Right atrium auricular region (tissue), 2 donors: ENCODE measurements around the gene METTL23. TPM values are rescaled to one million over a fixed set of nuclear protein-coding genes. Genes with fewer than 3 reads are reported as not detected.
A peak's percentile ranks its signal among the peaks of the same experiment; 100 is the strongest.

Experiments used
- DNase-seq: peaks from one replicate; pipeline ENCODE4 v3.0.0-alpha.2; 2019; ENCODE audit warnings: low spot score
- H3K27ac ChIP-seq, 2 donors: fragments of 200-600 bp; sonication (generic); 1 replicate in 1 of 2; 2 replicates in 1 of 2; pipeline ENCODE4 v1.5.1; 2016 to 2019
- H3K27me3 ChIP-seq, 2 donors: fragments of 200-600 bp; sonication (generic); one replicate each; pipeline versions ENCODE4 v1.5.1 to v1.6.0; 2017 to 2019
- H3K36me3 ChIP-seq: fragments of 200-600 bp; sonication (generic); one replicate; pipeline ENCODE4 v1.5.1; 2016
- H3K4me1 ChIP-seq, 2 donors: fragments of 200-600 bp; sonication (generic); one replicate each; pipeline versions ENCODE4 v1.5.1 to v1.6.0; 2017 to 2019
- H3K4me3 ChIP-seq, 2 donors: fragments of 200-600 bp; sonication (generic); 1 replicate in 1 of 2; 2 replicates in 1 of 2; pipeline ENCODE4 v1.5.1; 2017 to 2019; ENCODE audit warnings: mild to moderate bottlenecking in 1 of 2, moderate library complexity in 1 of 2
- H3K9me3 ChIP-seq, 2 donors: fragments of 200-600 bp; sonication (generic); one replicate each; pipeline ENCODE4 v1.5.1; 2019
- CTCF ChIP-seq, 2 donors: fragments of 200-600 bp; sonication (generic); IDR thresholded peaks; one replicate each; pipeline ENCODE4 v1.5.1; 2019; ENCODE audit warnings: antibody characterized with exemption in 2 of 2
- microRNA counts, 2 donors: library from miRNA; unstranded; fragments of <30 nt; microRNA quantifications; one replicate each; lab custom pipeline; 2016 to 2017
- microRNA-seq, 2 donors: library from miRNA; unstranded; fragments of <30 nt; microRNA quantifications; one replicate each; pipeline ENCODE4, GENCODE V29; 2016 to 2017; ENCODE audit warnings: borderline number of aligned reads in 2 of 2, borderline replicate concordance in 1 of 2
- total RNA-seq, 2 donors: library from RNA; depleted of rRNA; stranded (reverse); fragments of >200 nt; gene quantifications; one replicate each; pipeline ENCODE4 v1.1.0, GENCODE V29; 2016

METTL23 gene
- total RNA-seq, 2 donors from 2014 or later = 22.6 to 26.8 TPM

GRCh38 chr17:76758570-76758969, 31.9 kb downstream of the METTL23 start:
- no peaks in the 10 kb centered on the region for H3K4me1 ChIP-seq
- DNase-seq = no peak
- H3K36me3 ChIP-seq = peaks cover 35% of the 10 kb centered on the region

DNA sequence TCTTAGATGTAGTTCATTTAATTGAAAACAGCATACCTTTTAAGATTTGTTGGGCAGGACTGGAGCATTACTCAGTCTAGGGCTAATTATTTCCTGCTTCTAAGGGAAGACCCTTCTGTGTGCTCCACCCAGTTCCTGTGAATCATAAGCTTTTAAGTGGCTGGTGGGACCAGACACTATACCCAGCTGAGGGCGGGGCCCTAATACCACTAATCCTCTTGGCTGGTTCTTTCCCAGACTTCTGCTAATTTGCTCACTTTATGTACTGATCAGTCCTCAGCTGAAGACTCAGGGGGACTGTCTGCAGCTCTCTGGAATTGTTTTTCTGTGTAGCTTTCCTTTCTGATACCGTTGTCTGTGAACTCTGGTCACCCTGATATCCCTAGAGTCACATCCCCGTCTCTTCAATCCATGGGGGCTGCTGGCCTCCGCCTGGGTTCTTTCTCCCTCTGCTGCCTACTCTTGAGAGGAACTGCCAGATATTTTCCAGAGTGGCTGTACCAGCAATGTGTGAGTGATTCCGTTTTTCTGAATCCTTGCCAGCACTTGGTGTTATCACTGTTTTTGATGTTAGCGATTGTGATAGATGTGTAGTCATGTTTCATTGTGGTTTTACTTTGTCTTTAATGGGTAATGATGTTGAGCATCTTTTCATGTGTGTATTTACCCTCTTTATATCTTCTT, 46.3 kb downstream of the METTL23 start:
- no peak for TF ChIP-seq CTCF (IDR thresholded peaks at IDR 0.05)
- H3K4me1 ChIP-seq = peaks cover 0 to 12% of the 10 kb centered on the region in 2 donors
- H3K4me3 ChIP-seq = no peak overlapping the region
- DNase-seq = peak; percentile 62
- H3K27ac ChIP-seq = peak overlapping the region; percentile 14 to 60
- no peaks in the 10 kb centered on the region for H3K9me3 ChIP-seq
- H3K27me3 ChIP-seq = no peaks in the 10 kb centered on the region
- H3K36me3 ChIP-seq = peaks cover 62% of the 10 kb centered on the region

More at GRCh38 chr17:76758570-76758969, 31.9 kb downstream of the METTL23 start:
- no peaks in the 10 kb centered on the region for H3K27me3 ChIP-seq
- no peak for TF ChIP-seq CTCF (IDR thresholded peaks at IDR 0.05)
- no peaks in the 10 kb centered on the region for H3K9me3 ChIP-seq
- no peak overlapping the region for H3K4me3 ChIP-seq
- no peak overlapping the region for H3K27ac ChIP-seq

GRCh38 chr17:76775021-76775600, 48.5 kb downstream of the METTL23 start:
- peaks cover 67% of the 10 kb centered on the region for H3K36me3 ChIP-seq
- no peaks in the 10 kb centered on the region for H3K9me3 ChIP-seq
- peaks cover 0 to 12% of the 10 kb centered on the region in 2 donors for H3K4me1 ChIP-seq
- peak overlapping the region; percentile 22 to 36 for H3K27ac ChIP-seq
- no peaks in the 10 kb centered on the region for H3K27me3 ChIP-seq
- no peak overlapping the region for H3K4me3 ChIP-seq
- DNase-seq = no peak
- TF ChIP-seq CTCF (IDR thresholded peaks at IDR 0.05) = no peak

GRCh38 chr17:76781056-76781982, 54.7 kb downstream of the METTL23 start:
- H3K9me3 ChIP-seq = no peaks in the 10 kb centered on the region
- no peaks in the 10 kb centered on the region for H3K4me1 ChIP-seq
- no peak for TF ChIP-seq CTCF (IDR thresholded peaks at IDR 0.05)
- DNase-seq = no peak
- no peak overlapping the region for H3K4me3 ChIP-seq
- H3K27me3 ChIP-seq = no peaks in the 10 kb centered on the region
- H3K36me3 ChIP-seq = peaks cover 44% of the 10 kb centered on the region
- H3K27ac ChIP-seq = no peak overlapping the region

DNA sequence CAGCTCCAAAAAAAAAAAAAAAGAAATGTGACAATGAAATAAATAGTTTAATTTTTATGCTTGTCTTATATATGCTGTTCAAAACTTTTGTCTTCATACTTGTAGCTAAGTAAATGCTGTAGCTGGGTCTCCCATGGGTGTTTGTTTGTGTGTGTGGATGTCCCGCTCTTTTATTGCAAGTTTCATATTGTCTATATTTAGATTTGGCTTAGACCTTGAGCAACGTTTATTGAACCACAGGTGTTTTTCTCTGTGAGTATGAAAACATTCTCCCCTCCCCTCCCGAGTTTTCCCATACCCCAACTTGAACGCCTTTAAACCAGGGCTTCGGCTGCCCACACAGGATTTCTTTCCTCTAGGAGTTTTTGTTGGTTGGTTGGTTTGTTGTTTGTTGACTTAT, 56.5 kb downstream of the METTL23 start:
- no peaks in the 10 kb centered on the region for H3K9me3 ChIP-seq
- no peaks in the 10 kb centered on the region for H3K4me1 ChIP-seq
- H3K36me3 ChIP-seq = peaks cover 29% of the 10 kb centered on the region
- H3K27ac ChIP-seq = no peak overlapping the region
- TF ChIP-seq CTCF (IDR thresholded peaks at IDR 0.05) = no peak
- no peak for DNase-seq
- H3K27me3 ChIP-seq = no peaks in the 10 kb centered on the region
- H3K4me3 ChIP-seq = no peak overlapping the region

MicroRNAs encoded within 50 kb of the gene (microRNA counts, 767-probe panel; counts per million panel counts)
- microRNA hsa-miR-636 (lab: Ali Mortazavi, UCI) = 0 to 31.0 counts per million in 2 donors

Small RNA genes within 50 kb of the gene (microRNA-seq; reads per million reads assigned to microRNA genes)
- 0 reads per million in 2 donors for gene MIR636

Other genes starting within 250 kb of the METTL23 start
- 10 to 100 TPM; 13.6 to 14.8 TPM for gene RHBDF2, start 225.4 kb upstream of the METTL23 start, total RNA-seq
- gene CYGB, start 189.1 kb upstream of the METTL23 start, total RNA-seq = 10 to 100 TPM; 23.0 to 48.7 TPM
- 1 to 10 TPM; 2.1 to 3.5 TPM for gene PRCD, start 186.8 kb upstream of the METTL23 start, total RNA-seq
- 1 to 10 TPM; 4.5 to 6.4 TPM for gene ST6GALNAC2, start 141.0 kb upstream of the METTL23 start, total RNA-seq
- gene ST6GALNAC1, start 83.1 kb upstream of the METTL23 start, total RNA-seq = 1 to 10 TPM; 2.4 to 7.1 TPM
- 100 to 1,000 TPM; 440 to 644 TPM for gene MXRA7, start 15.9 kb upstream of the METTL23 start, total RNA-seq
- 10 to 100 TPM; 35.0 to 37.4 TPM for gene JMJD6, start 233 bp upstream of the METTL23 start, total RNA-seq
- gene SRSF2, start 10.5 kb downstream of the METTL23 start, total RNA-seq = 100 to 1,000 TPM in 1 of 2 donors, 10 to 100 TPM in 1; 78.3 to 135 TPM
- gene MFSD11, start 11.3 kb downstream of the METTL23 start, total RNA-seq = 10 to 100 TPM; 24.8 to 29.3 TPM
- not detected for gene MGAT5B, start 141.6 kb downstream of the METTL23 start, total RNA-seq